Activated CD4-positive, alpha-beta T cell treated with anti-CD3 and anti-CD28 coated beads, Interleukin-2, Interleukin-4, amounts not matched to agents 100 ng/mL and 50 ng/mL, durations not matched to agents 16 hours and 8 hours (primary cell): ENCODE measurements around the gene PCP4L1.
"Not testable (repeated sequence)": the region's sequence is repeated elsewhere in the genome, so short reads cannot be mapped to it uniquely, and the experiment has no call there.

Experiments
- DNase-seq: peaks from one replicate; pipeline ENCODE4 v3.0.0-alpha.2; 2020; ENCODE audit warnings: low spot score

PCP4L1 gene

DNA sequence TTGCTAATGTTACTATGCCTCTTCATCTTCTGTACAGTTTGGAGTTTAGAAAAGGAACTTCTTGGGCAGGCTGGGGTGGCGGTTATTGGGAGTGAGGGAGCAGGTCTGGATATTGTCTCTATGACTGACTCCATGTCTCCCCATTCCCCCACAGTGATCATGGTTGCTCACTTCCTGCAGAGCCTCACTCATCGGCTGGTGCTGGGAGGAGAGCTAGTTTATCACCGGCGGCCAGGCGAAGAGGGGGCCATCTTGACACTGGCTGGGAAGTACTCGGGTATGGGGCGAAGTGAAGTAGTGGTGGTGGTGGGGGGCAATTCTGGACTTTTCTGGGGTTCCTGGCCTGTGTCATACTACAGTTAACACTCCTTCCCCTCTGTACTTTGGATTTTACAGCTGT, 30.5 kb upstream of the PCP4L1 start:
- no peak for DNase-seq

GRCh38 chr1:161229896-161230295, 28.6 kb upstream of the PCP4L1 start:
- no peak for DNase-seq

DNA sequence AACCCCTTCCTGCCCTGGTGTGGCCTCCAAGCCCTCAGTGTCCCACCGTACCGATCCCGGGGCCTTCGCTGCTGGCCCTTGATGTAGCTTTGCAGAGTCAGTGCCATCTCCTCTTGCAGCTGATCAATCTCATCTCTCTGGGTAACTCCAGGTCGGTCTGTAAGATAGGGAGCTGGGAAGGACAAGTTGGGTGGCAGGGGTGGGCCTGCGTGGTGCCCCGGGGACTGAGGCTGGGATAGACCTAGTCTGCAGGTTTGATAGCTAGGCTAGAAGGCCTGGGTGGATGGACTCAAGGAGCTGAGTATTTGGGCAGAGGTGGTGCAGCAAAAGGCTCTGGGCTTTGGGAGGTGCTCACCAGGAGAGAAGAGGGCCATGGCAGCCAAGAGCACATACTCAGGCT, 27.8 kb upstream of the PCP4L1 start:
- DNase-seq, result no peak

DNA sequence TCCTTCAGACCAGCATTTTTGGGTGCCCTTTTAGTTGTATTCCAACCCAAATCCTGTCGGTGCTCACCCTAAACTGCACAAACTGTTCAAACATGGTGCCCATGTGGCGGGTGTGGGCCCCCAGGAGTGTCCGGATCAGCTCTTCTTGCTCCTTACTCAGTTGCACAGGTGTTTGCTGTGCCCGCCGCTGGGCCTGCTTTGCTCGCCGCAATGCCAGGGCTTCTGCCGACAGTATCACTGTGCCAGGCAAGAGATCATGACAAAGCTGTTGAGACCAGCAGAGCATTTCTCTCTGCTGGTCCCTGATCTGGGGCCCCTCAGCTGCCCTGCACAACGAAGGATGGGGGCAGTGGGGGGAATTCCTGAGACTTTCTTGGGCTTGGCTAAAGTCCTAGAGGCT, 25.4 kb upstream of the PCP4L1 start:
- DNase-seq, result no peak

DNA sequence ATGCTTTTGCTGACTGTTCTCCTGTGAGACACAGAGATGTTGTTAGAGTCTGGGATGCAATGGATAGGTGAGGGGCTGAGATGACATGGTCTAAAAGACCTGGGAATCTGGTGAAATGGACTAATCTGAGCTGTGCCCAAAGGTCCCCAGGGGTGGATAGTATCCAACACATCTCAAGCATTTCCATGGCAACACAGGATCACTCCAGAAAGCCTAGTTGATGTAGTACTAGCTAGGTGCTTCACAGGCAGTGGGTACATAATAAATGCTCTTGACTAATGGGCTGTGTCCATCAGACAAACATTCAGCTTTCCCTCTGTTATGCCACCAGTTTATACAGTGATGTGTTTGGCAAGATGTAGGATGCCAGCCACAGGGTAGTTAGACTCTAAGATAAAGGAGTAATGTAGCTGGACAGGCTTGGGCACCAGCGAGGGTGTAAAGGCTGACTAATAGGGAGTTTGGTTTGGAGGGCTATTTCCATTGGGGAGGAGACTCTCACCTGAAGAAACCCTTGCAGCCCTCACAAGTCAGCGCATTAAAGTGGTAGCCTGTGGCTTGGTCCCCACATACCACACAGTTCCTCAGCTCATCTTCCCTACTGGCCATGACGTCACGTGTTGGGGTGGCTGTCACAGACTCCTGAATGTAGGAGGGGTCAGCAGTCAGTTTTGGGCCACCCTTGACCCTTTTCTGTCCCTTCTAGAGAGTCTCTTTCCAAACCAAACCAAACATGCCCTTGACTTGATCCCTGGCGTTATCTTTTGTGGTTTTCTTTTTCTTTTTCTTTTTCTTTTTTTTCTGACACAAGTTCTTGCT, 22.4 kb upstream of the PCP4L1 start:
- DNase-seq, result no peak

- DNase-seq, result no peak
These were observed 20.5 kb upstream of the PCP4L1 start, which contains the start of gene NR1I3 for GRCh38 chr1:161238039-161238473. TSS of gene NR1I3 (minus strand) at chr1:161238203. CDS start at chr1:161236565, 1,638 bp downstream.

GRCh38 chr1:161241682-161242081, 16.9 kb upstream of the PCP4L1 start:
- no peak for DNase-seq

- no peak for DNase-seq
These were observed 16.2 kb upstream of the PCP4L1 start for GRCh38 chr1:161242313-161242712.

DNA sequence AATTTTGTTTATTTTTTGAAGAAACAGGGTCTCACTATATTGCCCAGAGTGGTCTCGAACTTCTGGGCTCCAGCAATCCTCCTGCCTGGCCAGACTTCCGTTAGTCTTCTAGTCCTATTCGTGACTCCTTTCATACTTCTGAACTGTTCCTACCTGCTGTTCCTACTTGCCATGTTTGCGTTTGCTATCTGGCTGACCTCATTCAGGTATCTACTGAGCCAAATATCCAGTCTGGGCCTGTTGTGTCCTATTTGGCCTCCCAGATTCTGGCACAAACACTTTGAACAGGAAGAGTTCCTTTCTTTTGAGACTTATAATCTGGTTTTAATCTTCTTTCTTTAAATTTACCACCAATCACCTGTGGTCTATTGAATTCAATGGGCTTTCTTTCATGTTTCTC, 13.7 kb upstream of the PCP4L1 start:
- no peak for DNase-seq

DNA sequence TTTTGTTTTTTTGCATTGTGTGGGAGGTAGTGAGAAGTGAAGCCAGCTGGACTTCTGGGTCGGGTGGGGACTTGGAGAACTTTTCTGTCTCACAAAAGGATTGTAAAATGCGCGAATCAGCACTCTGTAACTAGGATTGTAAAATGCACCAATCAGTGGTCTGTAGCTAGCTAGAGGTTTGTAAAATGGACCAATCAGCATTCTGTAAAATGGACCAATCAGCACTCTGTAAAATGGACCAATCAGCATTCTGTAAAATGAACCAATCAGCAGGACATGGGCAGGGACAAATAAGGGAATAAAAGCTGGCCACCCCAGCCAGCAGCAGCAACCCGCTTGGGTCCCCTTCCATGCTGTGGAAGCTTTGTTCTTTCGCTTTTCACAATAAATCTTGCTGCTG, 8.4 kb upstream of the PCP4L1 start:
- DNase-seq, result not testable (repeated sequence)

- DNase-seq, result no peak
These were observed 7.7 kb upstream of the PCP4L1 start for GRCh38 chr1:161250829-161251228.

DNA sequence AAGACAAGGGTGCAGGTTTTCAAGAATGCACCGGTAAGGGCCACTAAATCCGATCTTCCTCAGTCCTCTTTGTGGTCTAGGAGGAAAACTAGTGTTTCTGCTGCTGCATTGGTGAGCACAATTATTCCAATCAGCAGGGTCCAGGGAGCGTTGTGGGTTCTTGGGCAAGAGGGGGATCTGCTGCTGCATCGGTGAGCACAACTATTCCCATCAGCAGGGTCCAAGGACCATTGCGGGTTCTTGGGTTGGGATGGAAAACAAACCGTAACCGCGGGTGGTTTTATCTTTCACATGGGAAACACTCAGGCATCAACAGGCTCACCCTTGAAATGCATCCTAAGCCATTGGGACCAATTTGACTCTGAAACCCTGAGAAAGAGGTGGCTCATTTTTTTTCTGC, 7.0 kb upstream of the PCP4L1 start:
- DNase-seq, result no peak

DNA sequence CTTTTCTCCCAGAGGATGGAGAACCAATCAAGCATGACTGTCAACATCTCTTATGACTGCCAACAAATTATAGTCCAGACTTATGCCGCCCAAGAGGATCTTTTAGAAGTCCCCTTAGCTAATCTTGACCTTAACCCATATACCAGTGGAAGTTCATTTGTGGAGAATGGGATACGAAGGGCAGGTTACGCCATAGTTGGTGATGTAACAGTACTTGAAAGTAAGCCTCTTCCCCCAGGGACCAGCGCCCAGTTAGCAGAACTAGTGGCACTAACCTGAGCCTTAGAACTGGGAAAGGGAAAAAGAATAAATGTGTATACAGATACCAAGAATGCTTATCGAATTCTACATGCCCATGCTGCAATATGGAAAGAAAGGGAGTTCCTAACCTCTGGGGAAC, 3.2 kb upstream of the PCP4L1 start:
- DNase-seq, result not testable (repeated sequence)

GRCh38 chr1:161255955-161256520, 2.5 kb upstream of the PCP4L1 start:
- not testable (repeated sequence) for DNase-seq

GRCh38 chr1:161257109-161257508, 1.4 kb upstream of the PCP4L1 start:
- DNase-seq, result not testable (repeated sequence)

- no peak for DNase-seq
These were observed 779 bp downstream of the PCP4L1 start for GRCh38 chr1:161259345-161259702.

DNA sequence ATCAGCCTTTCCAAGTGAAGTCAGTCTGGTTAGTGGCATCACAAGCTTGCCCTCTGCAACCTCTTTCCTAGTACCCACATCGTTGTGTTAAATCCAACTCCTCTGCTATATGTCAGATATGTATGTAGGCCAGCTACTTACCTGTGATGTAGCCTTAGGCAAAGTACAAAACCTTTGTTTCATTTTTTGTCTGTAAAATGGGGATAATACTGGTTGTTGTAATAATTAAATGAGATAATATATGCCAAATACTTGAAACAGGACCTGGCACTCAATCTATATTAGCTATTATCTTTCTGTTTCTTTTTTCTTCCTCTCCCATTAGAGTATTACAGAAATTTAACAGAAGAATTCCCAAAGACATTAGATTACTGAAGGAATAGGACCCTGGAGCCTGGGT, 1.2 kb downstream of the PCP4L1 start:
- DNase-seq, result no peak

DNA sequence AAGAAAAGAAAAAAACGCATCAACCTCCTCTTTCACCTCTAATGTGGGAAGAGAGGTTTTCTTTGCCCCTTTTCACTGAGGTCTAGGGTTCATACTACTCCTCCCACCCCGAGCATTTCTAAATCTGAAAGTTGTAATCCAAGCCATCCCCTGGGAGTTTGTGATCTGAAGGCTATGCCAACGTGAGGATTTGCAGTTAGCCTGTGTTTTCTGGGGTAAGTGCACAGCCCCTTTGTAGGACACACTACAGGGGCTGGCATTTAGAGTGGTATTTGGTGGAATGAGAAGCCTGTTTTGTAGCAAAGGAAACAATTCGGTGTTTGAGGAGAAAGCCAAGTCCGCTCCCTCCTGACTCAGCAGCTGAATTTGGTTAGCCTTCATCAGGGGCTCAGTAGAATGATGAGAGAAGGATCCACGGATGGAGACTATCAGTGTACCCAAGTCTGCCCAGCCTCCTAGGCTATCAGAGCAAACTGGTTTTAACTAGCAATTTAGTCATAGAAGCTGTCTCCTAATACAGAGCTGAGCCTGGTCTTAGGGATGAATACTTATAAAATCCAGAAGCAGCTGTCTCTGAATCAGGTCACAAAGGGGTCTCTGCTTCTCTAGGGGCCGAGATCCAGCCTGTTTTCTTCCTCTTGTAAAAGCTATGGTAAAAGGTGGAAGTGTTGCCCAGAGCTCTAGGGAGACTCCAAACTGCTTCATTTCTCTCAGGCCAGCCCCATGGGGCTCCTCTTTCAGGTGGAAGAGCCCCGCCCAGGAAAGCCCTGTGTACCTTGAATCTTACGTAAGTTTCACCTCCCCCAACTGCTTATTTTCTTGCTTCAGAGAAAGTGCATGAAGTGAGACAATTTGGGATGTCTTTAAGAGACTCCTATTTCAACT, 2.1 kb downstream of the PCP4L1 start:
- no peak for DNase-seq

- DNase-seq, result no peak
These were observed 3.0 kb downstream of the PCP4L1 start for GRCh38 chr1:161261261-161262235.

- no peak for DNase-seq
These were observed 6.8 kb downstream of the PCP4L1 start for GRCh38 chr1:161265305-161265704.

DNA sequence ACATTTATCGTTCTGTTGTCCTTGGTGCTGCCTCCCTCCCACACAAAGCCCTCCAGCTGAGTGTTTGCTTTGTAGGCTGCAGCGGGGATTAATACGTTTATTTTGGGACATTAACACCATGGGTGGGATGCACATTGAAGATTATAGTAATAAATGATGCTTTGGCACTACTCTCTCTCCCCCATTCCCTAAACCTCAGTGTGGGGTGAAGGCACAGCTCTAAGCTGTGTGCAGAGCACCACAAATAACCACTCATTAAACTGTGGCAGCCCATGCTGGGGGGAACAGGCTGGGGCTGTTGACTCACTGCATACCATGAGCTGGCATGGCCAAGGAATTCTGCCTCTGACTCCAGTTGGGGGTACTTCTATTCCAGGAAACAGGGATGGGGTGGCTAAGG, 7.7 kb downstream of the PCP4L1 start:
- no peak for DNase-seq

DNA sequence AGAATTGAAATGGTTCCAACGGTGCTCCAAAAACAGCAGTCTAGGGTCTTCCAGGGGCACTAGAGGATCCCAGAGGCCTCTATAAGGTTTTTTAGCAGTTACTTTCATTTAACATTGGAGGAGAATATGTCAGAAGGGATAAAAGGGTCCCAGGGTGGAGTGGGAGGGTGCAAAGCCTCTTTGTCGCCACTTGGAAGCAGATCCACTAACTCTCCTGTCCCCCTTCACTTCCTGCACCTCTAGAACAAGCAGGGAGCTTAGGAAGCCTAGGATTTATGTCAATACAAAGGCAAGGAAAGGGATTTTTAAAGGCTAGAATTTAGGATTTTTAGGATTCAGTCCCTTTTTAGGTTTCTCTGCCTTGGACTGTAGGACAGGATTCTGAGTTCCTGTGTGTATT, 8.3 kb downstream of the PCP4L1 start:
- DNase-seq, result no peak
